H1 (cell line): ENCODE measurements around the gene SSTR5. TPM values are rescaled to one million over a fixed set of nuclear protein-coding genes. Genes with fewer than 3 reads are reported as not detected.

Experiments
- CTCF ChIA-PET: fragments of 300-600 bp; sonication (Branson Sonifier 250); formaldehyde crosslinking; loops from one replicate; lab custom pipeline; 2021; ENCODE audit not compliant: partially characterized antibody; lab: Charles Lee
- POLR2A ChIA-PET: fragments of 300-600 bp; sonication (Branson Sonifier 250); formaldehyde crosslinking; loops from one replicate; lab custom pipeline; 2021; ENCODE audit warnings: inconsistent platforms; ENCODE audit not compliant: partially characterized antibody; lab: Charles Lee
- DNase-seq, 2 experiments: peaks; one replicate each; pipeline versions ENCODE4 v3.0.0 to v3.0.0-alpha.2; 2010 to 2022; ENCODE audit warnings: low spot score in 2 of 2, low read depth in 1 of 2, mixed read lengths in 1 of 2
- FAIRE-seq: peaks from 2 replicates; lab custom pipeline; 2011; peaks lifted over from hg19 to GRCh38; lab: Jason Lieb, UNC
- H2AFZ ChIP-seq: 2 replicates; pipeline ENCODE4 v1.8.1; 2012; ENCODE audit warnings: low read length, inconsistent platforms
- H2AK5ac ChIP-seq: 2 replicates; pipeline ENCODE4 v1.6.1; 2013; ENCODE audit warnings: low read depth, low read length
- H2BK120ac ChIP-seq: replicated peaks from 2 replicates; pipeline ENCODE3; 2013; ENCODE audit warnings: low read depth, low read length, inconsistent platforms
- H2BK12ac ChIP-seq: 2 replicates; pipeline ENCODE4 v1.6.1; 2013; ENCODE audit warnings: low read depth, low read length
- H2BK15ac ChIP-seq: 2 replicates; pipeline ENCODE4 v1.6.1; 2013; ENCODE audit warnings: low read length
- H2BK20ac ChIP-seq: 2 replicates; pipeline ENCODE4 v1.6.1; 2013; ENCODE audit warnings: low read length
- H2BK5ac ChIP-seq: 2 replicates; pipeline ENCODE4 v1.6.1; 2013; ENCODE audit warnings: low read depth, low read length
- H3K14ac ChIP-seq: 2 replicates; pipeline ENCODE4 v1.6.1; 2013; ENCODE audit warnings: inconsistent platforms; ENCODE audit not compliant: insufficient read length
- H3K18ac ChIP-seq: 2 replicates; pipeline ENCODE4 v1.6.1; 2013; ENCODE audit warnings: low read length; ENCODE audit errors: extremely low read depth
- H3K23ac ChIP-seq: 2 replicates; pipeline ENCODE4 v1.6.1; 2013; ENCODE audit warnings: inconsistent platforms; ENCODE audit not compliant: insufficient read length
- H3K23me2 ChIP-seq: 2 replicates; pipeline ENCODE4 v1.6.1; 2013; ENCODE audit warnings: low read depth, low read length
- H3K27ac ChIP-seq: 2 replicates; pipeline ENCODE4 v1.6.1; 2011; ENCODE audit warnings: low read depth, low read length, inconsistent platforms
- H3K27me3 ChIP-seq, 4 experiments: replicated peaks in 1 of 4; 1 replicate in 1 of 4; 2 replicates in 3 of 4; pipeline versions ENCODE4 v1.6.1 to v1.8.1; 2011 to 2013; ENCODE audit warnings: low read length in 3 of 4, mild to moderate bottlenecking in 3 of 4, inconsistent platforms in 2 of 4, mixed read lengths in 2 of 4, moderate library complexity in 1 of 4; ENCODE audit not compliant: control insufficient read depth in 3 of 4, insufficient read depth in 3 of 4; ENCODE audit errors: extremely low read depth in 1 of 4
- H3K36me3 ChIP-seq, 4 experiments: 2 replicates each; pipeline versions ENCODE4 v1.6.1 to v1.8.1; 2011 to 2013; ENCODE audit warnings: mild to moderate bottlenecking in 4 of 4, low read length in 3 of 4, moderate library complexity in 2 of 4, control low read depth in 1 of 4, inconsistent platforms in 1 of 4; ENCODE audit not compliant: insufficient read depth in 4 of 4, control insufficient read depth in 2 of 4
- H3K4ac ChIP-seq: replicated peaks from 2 replicates; pipeline ENCODE3; 2013; ENCODE audit warnings: low read length, low read depth, mixed read lengths, inconsistent platforms; ENCODE audit not compliant: insufficient read length
- H3K4me1 ChIP-seq, 4 experiments: replicated peaks in 1 of 4; 1 replicate in 1 of 4; 2 replicates in 3 of 4; pipeline versions ENCODE4 v1.6.1 to v1.8.1; 2011 to 2013; ENCODE audit warnings: low read length in 3 of 4, inconsistent platforms in 2 of 4, mixed read lengths in 1 of 4; ENCODE audit not compliant: insufficient read depth in 4 of 4, control insufficient read depth in 3 of 4
- H3K4me2 ChIP-seq, 2 experiments: 2 replicates each; pipeline versions ENCODE4 v1.6.1 to v1.8.1; 2011 to 2013; ENCODE audit warnings: low read depth in 2 of 2, low read length in 2 of 2, control low read depth in 1 of 2, inconsistent platforms in 1 of 2, mild to moderate bottlenecking in 1 of 2; ENCODE audit not compliant: insufficient read depth in 1 of 2
- H3K4me3 ChIP-seq, 4 experiments: fragments of 200-600, 300-600 bp in 1 of 4; sonication (generic), shearing (Covaris generic), sonication (Bioruptor Twin) in 1 of 4; 2 replicates each; pipeline versions ENCODE4 v1.5.1 to v1.8.1; 2011 to 2016; ENCODE audit warnings: low read length in 4 of 4, low read depth in 3 of 4, control low read depth in 2 of 4, inconsistent platforms in 2 of 4, mild to moderate bottlenecking in 2 of 4, mixed read lengths in 1 of 4, moderate library complexity in 1 of 4; ENCODE audit not compliant: insufficient read depth in 2 of 4; ENCODE audit errors: extremely low read depth in 1 of 4
- H3K56ac ChIP-seq: replicated peaks from 2 replicates; pipeline ENCODE3; 2013; ENCODE audit warnings: low read depth, mild to moderate bottlenecking, mixed read lengths, low read length, inconsistent platforms; ENCODE audit not compliant: insufficient read length
- H3K79me1 ChIP-seq: 2 replicates; pipeline ENCODE4 v1.6.1; 2013; ENCODE audit warnings: low read depth, low read length, control low read depth
- H3K79me2 ChIP-seq, 2 experiments: 2 replicates each; pipeline versions ENCODE4 v1.6.1 to v1.8.1; 2012 to 2013; ENCODE audit warnings: low read length in 2 of 2, mild to moderate bottlenecking in 2 of 2, inconsistent platforms in 1 of 2; ENCODE audit not compliant: insufficient read depth in 2 of 2, control insufficient read depth in 1 of 2
- H3K9ac ChIP-seq, 4 experiments: replicated peaks in 1 of 4; 1 replicate in 1 of 4; 2 replicates in 3 of 4; pipeline versions ENCODE4 v1.6.1 to v1.8.1; 2011 to 2013; ENCODE audit warnings: low read depth in 3 of 4, low read length in 3 of 4, control low read depth in 2 of 4, mild to moderate bottlenecking in 2 of 4, moderate library complexity in 2 of 4, inconsistent platforms in 1 of 4; ENCODE audit errors: extremely low read depth in 1 of 4
- H3K9me3 ChIP-seq, 2 experiments: 2 replicates each; pipeline versions ENCODE4 v1.6.1 to v1.8.1; 2012 to 2013; ENCODE audit warnings: mild to moderate bottlenecking in 2 of 2, moderate library complexity in 2 of 2, control low read depth in 1 of 2, inconsistent platforms in 1 of 2, low read depth in 1 of 2, low read length in 1 of 2, mixed read lengths in 1 of 2; ENCODE audit not compliant: insufficient read depth in 2 of 2
- H4K20me1 ChIP-seq, 2 experiments: replicated peaks in 1 of 2; 2 replicates each; pipeline versions ENCODE3 to v1.8.1; 2011 to 2013; ENCODE audit warnings: inconsistent platforms in 2 of 2, low read length in 2 of 2, mild to moderate bottlenecking in 1 of 2; ENCODE audit not compliant: insufficient read depth in 2 of 2, control insufficient read depth in 1 of 2
- H4K5ac ChIP-seq: 2 replicates; pipeline ENCODE4 v1.6.1; 2013; ENCODE audit warnings: low read length, low read depth, mixed read lengths, inconsistent platforms; ENCODE audit not compliant: insufficient read length
- H4K8ac ChIP-seq: 2 replicates; pipeline ENCODE4 v1.8.0; 2013; ENCODE audit warnings: mild to moderate bottlenecking, moderate library complexity, low read length, inconsistent platforms; ENCODE audit not compliant: insufficient read depth; ENCODE audit errors: extremely low read depth
- H4K91ac ChIP-seq: replicated peaks from 2 replicates; pipeline ENCODE3; 2013; ENCODE audit warnings: low read length, mixed read lengths, inconsistent platforms; ENCODE audit not compliant: insufficient read length
- ASH2L ChIP-seq: fragments of 200-600, 300-600 bp; sonication (generic); IDR thresholded peaks from one replicate; pipeline ENCODE4 v1.7.1; 2017; ENCODE audit warnings: low read length
- CBX5 ChIP-seq: fragments of 300-800, 300-1000 bp; sonication (generic); IDR thresholded peaks from 2 replicates; pipeline ENCODE4 v1.7.1; 2016; ENCODE audit warnings: antibody characterized with exemption, low read length, low read depth
- EP300 ChIP-seq, 2 experiments: IDR thresholded peaks; 1 replicate in 1 of 2; 2 replicates in 1 of 2; pipeline ENCODE4 v1.6.1; 2011 to 2012; ENCODE audit warnings: low read depth in 2 of 2, low read length in 2 of 2, mild to moderate bottlenecking in 2 of 2, borderline replicate concordance in 1 of 2, inconsistent platforms in 1 of 2, moderate library complexity in 1 of 2
- EZH2 ChIP-seq: fragments of 200-600 bp; sonication (generic); IDR thresholded peaks from 2 replicates; pipeline ENCODE4 v1.7.1; 2012; ENCODE audit warnings: low read depth, mild to moderate bottlenecking, moderate library complexity, low read length, inconsistent platforms; ENCODE audit not compliant: severe bottlenecking
- HDAC6 ChIP-seq: IDR thresholded peaks from one replicate; pipeline ENCODE4 v1.7.1; 2012; ENCODE audit warnings: low read depth, mild to moderate bottlenecking, inconsistent platforms, low read length, moderate library complexity
- RFX5 ChIP-seq: IDR thresholded peaks from 2 replicates; pipeline ENCODE4 v1.6.1; 2011; ENCODE audit warnings: low read depth, low read length, improper control_type of control experiment, borderline replicate concordance
- RNF2 ChIP-seq: fragments of 200-900, 300-1000 bp; sonication (generic); IDR thresholded peaks from 2 replicates; pipeline ENCODE4 v1.7.1; 2016; ENCODE audit warnings: borderline replicate concordance, low read depth, mild to moderate bottlenecking, antibody characterized with exemption, low read length; ENCODE audit not compliant: poor library complexity, severe bottlenecking; ENCODE audit errors: missing control alignments
- RXRA ChIP-seq: IDR thresholded peaks from 2 replicates; pipeline ENCODE4 v1.6.1; 2011; ENCODE audit warnings: low read depth, mild to moderate bottlenecking, low read length, moderate library complexity; ENCODE audit not compliant: insufficient read depth
- USF2 ChIP-seq: IDR thresholded peaks from 2 replicates; pipeline ENCODE4 v1.6.1; 2011; ENCODE audit warnings: low read length, improper control_type of control experiment
- WGBS, 2 experiments: shearing (Covaris generic) in 1 of 2; methylation state at CpG; one replicate each; pipeline versions ENCODE4 v1.1.6 to v1.1.7; 2013 to 2015; ENCODE audit warnings: low lambda C conversion rate in 2 of 2, mixed read lengths in 2 of 2, inconsistent platforms in 1 of 2, low coverage in 1 of 2, missing lambda C conversion rate in 1 of 2; ENCODE audit not compliant: insufficient replicate concordance in 2 of 2, insufficient coverage in 1 of 2, insufficient read length in 1 of 2; ENCODE audit errors: extremely low coverage in 1 of 2, missing lambda C conversion rate in 1 of 2; 5-methylcytosine and 5-hydroxymethylcytosine counted together
- polyA plus RNA-seq, 7 experiments: library from polyadenylated mRNA; depleted of rRNA in 3 of 7; stranded (reverse) in 5 of 7; unstranded in 2 of 7; fragments of >200 nt in 5 of 7; fragments of 200-250 nt in 2 of 7; gene quantifications; 1 replicate in 5 of 7; 2 replicates in 1 of 7; 4 replicates in 1 of 7; pipeline versions ENCODE4 v1.2.1 to v1.2.3, GENCODE V29; 2011 to 2013; ENCODE audit warnings: missing spikeins in 2 of 7, mixed read lengths in 2 of 7
- total RNA-seq: library from RNA; stranded (reverse); fragmentation: NEBNext Ultra II Directional; extraction: Animal tissue kit (Norgen Biotek cat#: 25700); gene quantifications from 2 replicates; pipeline ENCODE4 v1.2.1, GENCODE V29; 2021

The SSTR5 gene
- total and polyA plus RNA-seq, 2 of the 8 experiments (the other 6 are each of a cell fraction or from before 2014, with no cell fraction given), result 0.56 to 0.60 TPM

DNA sequence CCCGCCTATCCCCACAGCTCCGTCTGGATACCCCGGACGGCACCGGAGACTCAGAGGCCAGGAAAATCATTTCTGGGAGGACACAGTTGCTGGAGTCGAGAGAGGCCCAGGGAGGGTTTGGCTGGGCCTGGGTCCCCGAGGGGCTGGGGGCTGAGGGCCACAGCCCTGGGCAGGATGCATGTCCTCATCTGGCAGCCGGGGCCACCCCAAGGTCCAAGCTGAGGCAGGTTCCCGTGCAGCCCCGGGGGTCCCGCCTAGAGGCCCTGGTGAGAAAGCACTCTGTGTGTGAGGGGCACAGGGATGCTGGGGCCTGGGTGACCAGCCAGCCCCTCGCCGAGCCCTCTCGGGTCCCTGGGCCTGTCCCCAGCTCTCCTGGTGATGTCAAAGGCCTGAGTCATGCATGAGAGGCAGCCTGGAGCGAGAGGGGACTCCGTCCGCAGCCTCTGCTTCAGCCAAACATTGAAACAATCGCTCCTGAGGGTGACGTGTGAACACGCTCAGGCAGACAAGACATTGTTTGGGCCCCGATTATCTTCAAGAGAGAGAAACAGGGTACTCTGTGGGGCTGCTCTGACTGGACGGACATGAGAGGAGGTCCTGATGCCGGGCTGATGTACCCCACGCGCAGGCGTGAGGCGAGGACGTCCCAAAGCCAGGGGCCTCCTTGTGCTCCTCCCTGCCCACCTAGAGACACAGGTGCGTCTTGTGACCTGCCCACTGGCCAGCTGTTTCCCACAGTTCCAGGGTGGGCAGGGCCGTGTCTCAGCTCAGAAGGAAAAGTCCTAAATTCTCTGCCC, 49.3 kb downstream of the SSTR5 start:
- Histone ChIP-seq H3K9ac (no peak overlapping the region), H3K9me3 (no peaks in the 10 kb centered on the region), H3K27me3 (no peaks in the 10 kb centered on the region), H2BK12ac (no peak overlapping the region), H3K23me2 (no peaks in the 10 kb centered on the region), H3K27ac (no peak overlapping the region), H3K14ac (no peak overlapping the region), H3K4me1 (peaks cover 0 to 1% (median 0%) of the 10 kb centered on the region in 4 experiments; a peak in 2 of 7 replicates), H3K79me1 (no peaks in the 10 kb centered on the region), H4K5ac (no peak overlapping the region), H2AFZ (no peak overlapping the region), H3K23ac (no peak overlapping the region), H3K4me3 (no peak overlapping the region), H3K4me2 (no peak overlapping the region), H3K18ac (no peak overlapping the region), H2BK20ac (no peak overlapping the region), H3K79me2 (no peaks in the 10 kb centered on the region), H3K36me3 (no peaks in the 10 kb centered on the region), H4K91ac (no peak overlapping the region), H2BK120ac (no peak overlapping the region), H2AK5ac (no peak overlapping the region), H3K56ac (no peak overlapping the region), H4K20me1 (no peaks in the 10 kb centered on the region), H4K8ac (peak overlapping the region; percentile 85), H3K4ac (no peak overlapping the region), H2BK5ac (no peak overlapping the region), H2BK15ac (no peak overlapping the region)
- CTCF ChIA-PET, result interaction anchor here (0.6 to 1.4 kb wide), 4 partner anchors 10 to 72 kb away, joined by 3 to 4 read pairs (median 4); no protein-coding TSS in a partner anchor
- DNase-seq, result no peak
- TF ChIP-seq HDAC6 (no peak), RFX5 (no peak), EZH2 (no peak), USF2 (no peak), CBX5 (no peak), RNF2 (no peak), EP300 (IDR thresholded peaks at IDR 0.05; ENCODE audit: borderline replicate concordance in 1 of 2, low read depth in 2 of 2, low read length in 2 of 2) (no peak), ASH2L (no peak), RXRA (no peak)
- no peak for FAIRE-seq
- POLR2A ChIA-PET, result no interaction called here
- WGBS, 2 experiments, result 84% methylated on average over 26 of the region's 30 CpGs; no CpG with 5 or more reads in 1 of the 2 experiments
